Measurements from ENCODE around the gene PMVK. TPM values are rescaled to one million over a fixed set of nuclear protein-coding genes. Genes with fewer than 3 reads are reported as not detected.

Gene PMVK
- total and polyA plus RNA-seq, 10 of the 15 experiments (the other 5 are each of a cell fraction or from before 2014, with no cell fraction given) = 6.0 to 121 (median 49.4) TPM

- Histone ChIP-seq H3K27ac (ENCODE audit: control insufficient read depth, insufficient read depth) (no peak overlapping the region), H3K36me3 (ENCODE audit: control insufficient read depth in 2 of 2, insufficient read depth in 2 of 2, low read length in 1 of 2) (no peaks in the 10 kb centered on the region), H3K9ac (ENCODE audit: control insufficient read depth, insufficient read depth, low read length) (no peak overlapping the region), H3K4me3 (no peak overlapping the region), H3K79me2 (ENCODE audit: control insufficient read depth, insufficient read depth, low read length) (no peaks in the 10 kb centered on the region), H3K4me2 (ENCODE audit: control insufficient read depth, insufficient read depth) (no peak overlapping the region), H3K4me1 (ENCODE audit: control insufficient read depth, insufficient read depth, low read length) (no peaks in the 10 kb centered on the region), H4K20me1 (ENCODE audit: control insufficient read depth, insufficient read depth) (no peaks in the 10 kb centered on the region), H3K9me3 (replicated peaks; ENCODE audit: control insufficient read depth, insufficient read depth, low read length) (no peaks in the 10 kb centered on the region), H2AFZ (ENCODE audit: control insufficient read depth, low read depth, low read length) (no peak overlapping the region), H3K27me3 (replicated peaks in 1 of 2; ENCODE audit: control insufficient read depth in 2 of 2, insufficient read depth in 2 of 2, low read length in 1 of 2) (no peaks in the 10 kb centered on the region)
- ChIA-PET SMC1A (ENCODE audit: uncharacterized antibody, unreplicated experiment) (interaction anchor here (1.2 kb wide), 1 partner anchor 9 kb away, joined by 3 read pairs; no protein-coding TSS in a partner anchor), RAD21 (ENCODE audit: unreplicated experiment) (no interaction called here), POLR2A (interaction anchor here (0.5 to 0.6 kb wide), 2 partner anchors 90 to 207 kb away, joined by 3 to 4 read pairs; no protein-coding TSS in a partner anchor), CTCF (no interaction called here)
- intact Hi-C loops (cut with micrococcal nuclease; ENCODE audit: unreplicated experiment) = no loop called here
- in situ Hi-C loops (cut with MboI) = no loop called here
- ATAC-seq = no peak
- WGBS (ENCODE audit: insufficient coverage, insufficient replicate concordance, low lambda C conversion rate, missing lambda C conversion rate) = 44% methylated on average over 3 of the region's 3 CpGs
- BruUV-seq (replicated peaks) = no TSS peak
- TF ChIP-seq BHLHE40 (IDR thresholded peaks at IDR 0.05; ENCODE audit: borderline replicate concordance in 1 of 2, low read depth in 2 of 2, low read length in 1 of 2) (no peak), SKIL (IDR thresholded peaks at IDR 0.05; ENCODE audit: low read depth, poor library complexity, severe bottlenecking) (no peak), CREB1 (IDR thresholded peaks at IDR 0.05; ENCODE audit: low read depth) (no peak), CUX1 (IDR thresholded peaks at IDR 0.05; ENCODE audit: insufficient replicate concordance, low read depth, low read length) (no peak), SMAD5 (IDR thresholded peaks at IDR 0.05; ENCODE audit: low read depth) (no peak), KAT2A (conservative IDR thresholded peaks at IDR 0.05; ENCODE audit: control insufficient read depth, low read depth, low read length) (no peak)
- TF ChIP-seq, protein P1, sequence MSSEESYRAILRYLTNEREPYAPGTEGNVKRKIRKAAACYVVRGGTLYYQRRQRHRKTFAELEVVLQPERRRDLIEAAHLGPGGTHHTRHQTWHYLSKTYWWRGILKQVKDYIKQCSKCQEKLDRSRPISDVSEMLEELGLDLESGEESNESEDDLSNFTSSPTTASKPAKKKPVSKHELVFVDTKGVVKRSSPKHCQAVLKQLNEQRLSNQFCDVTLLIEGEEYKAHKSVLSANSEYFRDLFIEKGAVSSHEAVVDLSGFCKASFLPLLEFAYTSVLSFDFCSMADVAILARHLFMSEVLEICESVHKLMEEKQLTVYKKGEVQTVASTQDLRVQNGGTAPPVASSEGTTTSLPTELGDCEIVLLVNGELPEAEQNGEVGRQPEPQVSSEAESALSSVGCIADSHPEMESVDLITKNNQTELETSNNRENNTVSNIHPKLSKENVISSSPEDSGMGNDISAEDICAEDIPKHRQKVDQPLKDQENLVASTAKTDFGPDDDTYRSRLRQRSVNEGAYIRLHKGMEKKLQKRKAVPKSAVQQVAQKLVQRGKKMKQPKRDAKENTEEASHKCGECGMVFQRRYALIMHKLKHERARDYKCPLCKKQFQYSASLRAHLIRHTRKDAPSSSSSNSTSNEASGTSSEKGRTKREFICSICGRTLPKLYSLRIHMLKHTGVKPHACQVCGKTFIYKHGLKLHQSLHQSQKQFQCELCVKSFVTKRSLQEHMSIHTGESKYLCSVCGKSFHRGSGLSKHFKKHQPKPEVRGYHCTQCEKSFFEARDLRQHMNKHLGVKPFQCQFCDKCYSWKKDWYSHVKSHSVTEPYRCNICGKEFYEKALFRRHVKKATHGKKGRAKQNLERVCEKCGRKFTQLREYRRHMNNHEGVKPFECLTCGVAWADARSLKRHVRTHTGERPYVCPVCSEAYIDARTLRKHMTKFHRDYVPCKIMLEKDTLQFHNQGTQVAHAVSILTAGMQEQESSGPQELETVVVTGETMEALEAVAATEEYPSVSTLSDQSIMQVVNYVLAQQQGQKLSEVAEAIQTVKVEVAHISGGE (CRISPR knock-in tag; IDR thresholded peaks at IDR 0.05) = no peak
- no peak for FAIRE-seq
- DNase-seq (ENCODE audit: low read depth, low spot score) = no peak
These were observed 33.5 kb downstream of the PMVK start for GRCh38 chr1:154902938-154903566.
